Hematopoietic multipotent progenitor cell treated with erythropoietin and hydrocortisone succinate and interleukin-3 and kit ligand, for 6 days (in vitro differentiated cells): ENCODE measurements around the gene SPTSSB.
A peak's percentile ranks its signal among the peaks of the same experiment; 100 is the strongest.

Source experiments
- DNase-seq: peaks from one replicate; pipeline ENCODE4 v3.0.0-alpha.2; 2015

The SPTSSB gene

DNA sequence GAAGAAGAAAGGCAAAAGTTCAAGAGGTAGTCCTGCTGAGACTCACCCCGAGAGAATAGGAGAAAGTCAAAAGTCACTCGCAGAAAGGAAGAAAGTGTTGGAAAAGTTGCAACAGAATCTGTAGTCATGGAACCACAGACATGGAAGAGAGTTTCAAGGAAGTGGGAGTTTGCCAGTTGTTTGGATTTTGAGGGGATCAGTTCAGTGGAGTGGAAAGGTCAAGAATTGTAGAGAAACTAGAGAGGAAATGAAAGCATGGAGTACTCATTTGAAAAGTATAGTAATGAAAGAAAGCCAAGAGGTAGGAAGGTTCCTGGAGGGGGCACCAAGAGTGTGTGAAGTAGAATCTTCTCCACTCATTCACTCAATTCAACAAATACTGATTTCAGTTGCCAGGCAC, 34.7 kb downstream of the SPTSSB start:
- DNase-seq, result no peak

- peak; percentile 39 for DNase-seq
Observed at GRCh38 chr3:161333696-161334095, 37.6 kb downstream of the SPTSSB start.

DNA sequence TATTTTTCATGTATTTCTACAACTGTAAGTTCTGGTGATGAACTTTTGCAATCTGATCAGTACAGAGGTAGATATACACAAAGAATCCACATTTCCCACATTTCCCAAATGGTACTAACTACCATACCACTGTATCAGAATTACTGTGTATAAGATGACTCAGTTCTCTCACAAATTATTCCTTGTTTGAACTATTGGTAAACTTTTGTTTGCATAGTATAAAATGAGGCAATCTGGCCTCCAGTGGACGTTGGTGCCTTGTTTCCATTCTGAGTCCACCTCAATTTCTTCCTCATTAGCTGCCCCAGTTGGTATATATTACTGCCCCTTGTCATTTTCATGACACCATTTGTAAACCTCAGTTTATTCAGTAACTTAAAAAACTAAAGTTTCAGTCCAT, 38.5 kb downstream of the SPTSSB start:
- no peak for DNase-seq

GRCh38 chr3:161325059-161325458, 46.3 kb downstream of the SPTSSB start:
- no peak for DNase-seq

GRCh38 chr3:161323926-161324621, 47.2 kb downstream of the SPTSSB start:
- no peak for DNase-seq

DNA sequence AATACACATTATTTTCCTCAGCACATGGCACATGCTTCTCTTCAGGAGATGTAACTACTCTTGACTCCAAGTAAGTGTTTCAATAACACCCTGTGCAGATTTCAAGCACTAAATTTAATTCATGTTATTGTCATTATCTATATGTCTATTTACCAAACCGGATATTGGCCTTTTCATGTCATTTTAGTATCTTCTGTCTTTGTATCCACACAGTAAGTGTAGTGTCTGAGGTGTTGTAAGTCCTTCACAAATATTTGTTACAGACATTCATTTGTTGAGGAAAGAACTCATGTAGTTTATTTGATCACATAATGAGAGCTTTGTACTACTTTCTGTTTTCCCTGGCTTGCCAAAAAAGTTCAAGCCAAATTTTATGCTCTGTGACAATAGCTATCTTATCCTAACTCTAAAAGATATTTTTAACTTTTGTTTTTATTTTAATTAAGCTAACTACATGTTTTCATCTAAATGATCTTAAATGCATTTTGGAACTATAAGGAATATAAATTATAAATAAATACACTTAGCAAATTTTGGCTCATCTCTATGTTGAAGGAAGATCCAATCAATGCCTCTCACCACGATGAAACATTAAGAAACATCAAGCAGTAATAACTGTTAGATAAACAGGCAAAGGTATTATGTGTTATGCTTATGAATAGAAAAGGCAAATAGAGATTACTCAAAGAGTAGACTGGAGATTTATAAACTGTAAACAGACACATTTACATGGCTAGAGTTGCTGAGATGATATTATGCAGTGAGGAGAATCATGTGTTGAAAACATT, 48.3 kb downstream of the SPTSSB start:
- no peak for DNase-seq

DNA sequence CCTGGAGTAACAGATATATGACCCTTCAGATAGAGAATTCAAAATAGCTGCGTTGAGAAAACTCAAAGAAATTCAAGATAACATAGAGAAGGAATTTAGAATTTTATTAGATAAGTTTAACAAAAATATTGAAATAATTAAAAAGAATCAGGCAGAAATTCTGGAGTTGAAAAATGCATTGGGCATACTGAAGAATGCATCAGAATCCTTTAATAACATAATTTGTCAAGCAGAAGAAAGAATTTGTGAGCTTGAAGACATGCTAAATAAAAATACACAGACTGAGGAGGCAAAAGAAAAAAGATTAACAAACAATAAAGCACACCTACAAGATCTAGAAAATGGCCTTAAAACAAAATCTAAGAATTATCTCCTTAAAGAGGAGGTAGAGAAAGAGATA, 50.5 kb downstream of the SPTSSB start:
- no peak for DNase-seq

DNA sequence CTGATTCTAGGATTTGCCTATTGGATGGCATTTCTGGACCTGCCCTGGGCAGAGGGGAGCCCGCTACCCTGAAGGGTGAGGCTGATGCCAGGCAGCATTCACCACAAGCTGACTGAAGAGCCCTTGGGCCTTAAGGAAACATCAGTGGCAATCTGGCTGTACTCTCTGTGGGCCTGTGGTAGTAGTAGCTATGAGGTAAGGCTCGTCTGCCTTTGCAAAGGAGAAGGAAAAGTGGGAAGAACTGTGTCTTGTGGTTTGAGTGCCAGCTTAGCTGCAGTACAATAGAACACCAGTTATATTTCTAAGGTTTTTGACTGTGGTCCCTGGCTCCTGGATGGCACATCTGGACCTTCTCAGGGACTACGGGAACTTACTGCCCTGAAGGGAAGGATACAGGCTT, 51.5 kb downstream of the SPTSSB start:
- no peak for DNase-seq

GRCh38 chr3:161317077-161317476, 54.2 kb downstream of the SPTSSB start:
- no peak for DNase-seq

GRCh38 chr3:161316006-161316689, 55.2 kb downstream of the SPTSSB start:
- DNase-seq, result peak; percentile 62

- DNase-seq, result no peak
Observed at GRCh38 chr3:161314836-161315395, 56.4 kb downstream of the SPTSSB start.

GRCh38 chr3:161310649-161311423, 60.5 kb downstream of the SPTSSB start:
- DNase-seq, result peak; percentile 14

DNA sequence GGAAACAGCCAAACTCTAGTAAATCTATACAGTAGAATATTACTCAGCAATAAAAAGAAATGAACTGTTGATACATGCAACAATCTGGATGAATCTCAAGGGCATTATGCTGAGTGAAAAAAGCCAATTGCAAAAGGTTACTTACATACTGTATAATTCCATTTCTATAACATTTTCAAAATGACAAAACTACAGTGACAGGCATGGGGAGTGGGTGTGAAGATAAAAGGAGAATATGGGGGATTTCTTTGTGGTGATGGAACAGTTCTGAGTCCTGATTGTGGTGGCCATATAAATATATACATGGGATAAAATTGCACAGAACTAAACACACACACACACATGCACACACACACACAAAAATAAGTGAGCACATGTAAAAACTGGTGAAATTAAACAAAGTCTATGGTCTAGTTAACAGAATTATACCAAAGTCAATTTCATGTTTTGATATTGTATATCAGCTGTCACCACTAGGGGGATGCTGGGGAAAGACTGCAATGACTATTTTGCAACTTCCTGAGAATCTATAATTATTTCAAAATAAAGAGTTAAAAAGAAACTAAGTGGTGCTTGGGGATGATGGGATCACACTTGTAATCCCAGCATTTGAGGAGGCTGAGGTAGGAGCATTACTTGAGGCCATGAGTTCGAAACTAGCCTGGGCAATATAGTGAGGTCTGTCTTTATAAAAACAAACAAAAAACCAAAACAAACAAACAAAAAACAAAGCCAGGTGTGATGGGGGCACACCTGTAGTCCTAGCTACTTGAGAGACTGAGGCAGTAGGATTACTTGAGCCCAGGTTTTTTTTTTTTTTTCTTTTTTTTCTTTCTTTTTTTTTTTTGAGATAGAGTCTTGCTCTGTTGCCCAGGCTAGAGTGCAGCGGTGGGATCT, 66.0 kb downstream of the SPTSSB start:
- DNase-seq, result peak; percentile 68

- DNase-seq, result no peak
Observed at GRCh38 chr3:161296814-161297213, 74.5 kb downstream of the SPTSSB start.

DNA sequence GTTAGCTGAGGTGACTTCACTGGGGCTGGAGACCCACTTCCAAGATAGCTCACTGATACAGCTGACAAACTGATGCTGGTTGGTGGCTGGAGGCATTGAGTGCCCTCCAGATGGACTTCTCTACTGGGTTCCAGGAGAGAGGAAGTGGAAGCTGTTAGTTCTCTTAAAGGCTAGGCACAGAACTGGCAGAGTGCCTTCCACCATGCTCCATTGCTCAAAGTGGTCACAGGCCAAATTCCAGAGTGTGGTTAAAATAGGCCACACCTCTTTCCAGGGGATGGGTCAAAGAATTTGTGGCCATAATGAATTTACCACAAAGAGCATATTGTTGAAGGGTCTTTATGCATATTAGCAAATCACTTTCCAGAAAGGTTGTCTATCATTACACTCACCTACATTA, 76.0 kb downstream of the SPTSSB start:
- DNase-seq, result no peak
